ENCODE data around the gene IRX1.

IRX1 gene

GRCh38 chr5:3609120-3609681 lies 13.6 kb downstream of the IRX1 start:
- no peak overlapping the region for H3K4me3 ChIP-seq (ENCODE audit: low read depth, low read length)
- TF ChIP-seq CTCF (IDR thresholded peaks at IDR 0.05; ENCODE audit: insufficient read depth, low read depth, low read length, missing control alignments), result no peak
- DNase-seq (ENCODE audit: low read depth), result no peak

- DNase-seq (ENCODE audit: low read depth), result no peak
- TF ChIP-seq CTCF (IDR thresholded peaks at IDR 0.05; ENCODE audit: insufficient read depth, low read depth, low read length, missing control alignments), result no peak
- no peak overlapping the region for H3K4me3 ChIP-seq (ENCODE audit: low read depth, low read length)
Measured at GRCh38 chr5:3612591-3613042, 17.0 kb downstream of the IRX1 start.

- TF ChIP-seq CTCF (IDR thresholded peaks at IDR 0.05; ENCODE audit: insufficient read depth, low read depth, low read length, missing control alignments), result no peak
- no peak for DNase-seq (ENCODE audit: low read depth)
- no peak overlapping the region for H3K4me3 ChIP-seq (ENCODE audit: low read depth, low read length)
Measured at GRCh38 chr5:3613726-3614125, 18.1 kb downstream of the IRX1 start.

GRCh38 chr5:3615217-3615616 lies 19.6 kb downstream of the IRX1 start:
- no peak overlapping the region for H3K4me3 ChIP-seq (ENCODE audit: low read depth, low read length)
- no peak for DNase-seq (ENCODE audit: low read depth)
- TF ChIP-seq CTCF (IDR thresholded peaks at IDR 0.05; ENCODE audit: insufficient read depth, low read depth, low read length, missing control alignments), result no peak

- no peak overlapping the region for H3K4me3 ChIP-seq (ENCODE audit: low read depth, low read length)
- no peak for DNase-seq (ENCODE audit: low read depth)
- no peak for TF ChIP-seq CTCF (IDR thresholded peaks at IDR 0.05; ENCODE audit: insufficient read depth, low read depth, low read length, missing control alignments)
Measured at GRCh38 chr5:3615829-3616228, 20.2 kb downstream of the IRX1 start.

- DNase-seq (ENCODE audit: low read depth), result no peak
- no peak overlapping the region for H3K4me3 ChIP-seq (ENCODE audit: low read depth, low read length)
- no peak for TF ChIP-seq CTCF (IDR thresholded peaks at IDR 0.05; ENCODE audit: insufficient read depth, low read depth, low read length, missing control alignments)
Measured at GRCh38 chr5:3619579-3619978, 23.9 kb downstream of the IRX1 start.

GRCh38 chr5:3622961-3623360 lies 27.3 kb downstream of the IRX1 start:
- DNase-seq (ENCODE audit: low read depth), result no peak
- H3K4me3 ChIP-seq (ENCODE audit: low read depth, low read length), result no peak overlapping the region
- TF ChIP-seq CTCF (IDR thresholded peaks at IDR 0.05; ENCODE audit: insufficient read depth, low read depth, low read length, missing control alignments), result no peak
